DMS153 treated with DMSO at 0.1 percent for 48 hours (cell line): Measurements from ENCODE around the gene TSC2.
"Not testable (repeated sequence)": the region's sequence is repeated elsewhere in the genome, so short reads cannot be mapped to it uniquely, and the experiment has no call there.

Source experiments
- DNase-seq: peaks from one replicate; lab custom pipeline; 2025; ENCODE audit not compliant: unreplicated experiment; lab: John Stamatoyannopoulos, UW

TSC2 gene

GRCh38 chr16:2009791-2010510 lies 37.8 kb upstream of the TSC2 start, which contains the start of gene ZNF598:
ZNF598 (minus strand) TSS chr16:2009821.
- DNase-seq, result no peak

- DNase-seq, result not testable (repeated sequence)
Measured at GRCh38 chr16:2011726-2012125, 36.1 kb upstream of the TSC2 start.

- no peak for DNase-seq
Measured at GRCh38 chr16:2013527-2013926, 34.3 kb upstream of the TSC2 start.

- no peak for DNase-seq
Measured at GRCh38 chr16:2015117-2015946, 32.5 kb upstream of the TSC2 start.

- DNase-seq, result no peak
Measured at GRCh38 chr16:2015947-2016208, 31.9 kb upstream of the TSC2 start.

GRCh38 chr16:2016407-2016922 lies 31.3 kb upstream of the TSC2 start:
- no peak for DNase-seq

GRCh38 chr16:2019518-2019920 lies 28.3 kb upstream of the TSC2 start, which contains the start of gene NPW:
NPW (plus strand) TSS chr16:2019785.
- no peak for DNase-seq

GRCh38 chr16:2019921-2020831 lies 27.6 kb upstream of the TSC2 start:
- DNase-seq, result no peak

- no peak for DNase-seq
Measured at GRCh38 chr16:2022723-2023091, 25.1 kb upstream of the TSC2 start.

- peak; percentile 88 for DNase-seq
Measured at GRCh38 chr16:2023092-2024031, 24.4 kb upstream of the TSC2 start.

GRCh38 chr16:2024032-2024420 lies 23.8 kb upstream of the TSC2 start:
- no peak for DNase-seq

GRCh38 chr16:2025251-2025650 lies 22.5 kb upstream of the TSC2 start:
- DNase-seq, result no peak

GRCh38 chr16:2025878-2026460 lies 21.8 kb upstream of the TSC2 start:
- no peak for DNase-seq

- no peak for DNase-seq
Measured at GRCh38 chr16:2026461-2027023, 21.2 kb upstream of the TSC2 start, which contains the start of gene NHERF2. NHERF2 (plus strand) TSS chr16:2026902; CDS start chr16:2027006, 104 bp downstream.

- no peak for DNase-seq
Measured at GRCh38 chr16:2027024-2028010, 20.5 kb upstream of the TSC2 start.

- no peak for DNase-seq
Measured at GRCh38 chr16:2028146-2028545, 19.6 kb upstream of the TSC2 start.

- no peak for DNase-seq
Measured at GRCh38 chr16:2028620-2029220, 19.1 kb upstream of the TSC2 start.

GRCh38 chr16:2029350-2029749 lies 18.4 kb upstream of the TSC2 start:
- DNase-seq, result no peak
